Thyroid gland (tissue), 4 donors: ENCODE results near the gene PDE3B. TPM values are rescaled to one million over a fixed set of nuclear protein-coding genes. Genes with fewer than 3 reads are reported as not detected.

Experiments used
- DNase-seq, 2 donors: peaks; one replicate each; pipeline ENCODE4 v3.0.0-alpha.2; 2019
- H3K27ac ChIP-seq, 3 donors: fragments of 200-600 bp; sonication (generic); 1 replicate in 2 of 3; 2 replicates in 1 of 3; pipeline ENCODE4 v1.5.1; 2016 to 2019; ENCODE audit warnings: mild to moderate bottlenecking in 1 of 3, moderate library complexity in 1 of 3
- H3K27me3 ChIP-seq: fragments of 200-600 bp; sonication (generic); one replicate; pipeline ENCODE4 v1.5.1; 2019
- H3K36me3 ChIP-seq, 2 donors: fragments of 200-600 bp; sonication (generic); one replicate each; pipeline ENCODE4 v1.5.1; 2016 to 2019
- H3K4me1 ChIP-seq, 2 donors: fragments of 200-600 bp; sonication (generic); one replicate each; pipeline ENCODE4 v1.5.1; 2017 to 2019
- H3K4me3 ChIP-seq, 3 donors: fragments of 200-600 bp; sonication (generic); replicated peaks in 1 of 3; 1 replicate in 2 of 3; 2 replicates in 1 of 3; pipeline ENCODE4 v1.5.1; 2016; ENCODE audit warnings: mild to moderate bottlenecking in 1 of 3
- H3K9me3 ChIP-seq: fragments of 200-600 bp; sonication (generic); one replicate; pipeline ENCODE4 v1.5.1; 2017
- POLR2A ChIP-seq, 2 donors: fragments of 450-650 bp; IDR thresholded peaks; one replicate each; pipeline ENCODE4 v1.6.1; 2017; ENCODE audit warnings: antibody characterized with exemption in 2 of 2, mild to moderate bottlenecking in 2 of 2, moderate library complexity in 1 of 2
- WGBS, 2 donors: methylation state at CpG; one replicate each; pipeline ENCODE4 v1.1.5; 2017; 5-methylcytosine and 5-hydroxymethylcytosine counted together
- intact Hi-C: fragments of 100-400 bp; cut with DNase I; formaldehyde crosslinking; loops from one replicate; pipeline ENCODE4 v1.15.1; 2023
- total RNA-seq, 4 donors: library from RNA; depleted of rRNA; stranded (reverse); fragments of >200 nt; gene quantifications; one replicate each; pipeline ENCODE4 v1.2.3, GENCODE V29; 2016
- TF ChIP-seq, protein P1 (sequence below), 6 experiments: fragments of 200-600 bp in 3 of 6; fragments of 450-650 bp in 3 of 6; sonication (generic) in 3 of 6; IDR thresholded peaks; one replicate each; pipeline ENCODE4 v1.5.1; 2016 to 2019; ENCODE audit warnings: antibody characterized with exemption in 6 of 6, mild to moderate bottlenecking in 2 of 6, inconsistent platforms in 1 of 6, moderate library complexity in 1 of 6

Gene PDE3B
- total RNA-seq, 4 donors from 2014 or later = 2.0 to 3.9 (median 3.2) TPM

DNA sequence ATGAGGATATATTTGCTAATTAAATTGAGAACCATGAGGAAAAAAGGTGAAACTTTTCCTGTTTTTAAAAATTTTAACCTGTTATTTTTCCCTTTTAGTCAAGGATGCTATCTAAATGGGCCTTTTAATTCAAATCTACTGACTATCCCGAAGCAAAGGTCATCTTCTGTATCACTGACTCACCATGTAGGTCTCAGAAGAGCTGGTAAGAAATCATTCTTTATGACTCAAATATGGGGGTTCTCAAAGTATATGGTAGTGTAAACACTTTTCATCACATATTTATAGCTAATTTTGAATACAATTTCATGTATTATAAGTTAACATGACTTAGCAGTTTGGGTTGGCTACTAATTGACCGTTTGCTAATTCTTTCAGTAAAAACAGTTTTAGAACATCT, 160.2 kb downstream of the PDE3B start:
- Histone ChIP-seq H3K27me3 (no peaks in the 10 kb centered on the region), H3K27ac (no peak overlapping the region), H3K4me3 (no peak overlapping the region), H3K9me3 (no peaks in the 10 kb centered on the region), H3K36me3 (no peaks in the 10 kb centered on the region), H3K4me1 (no peaks in the 10 kb centered on the region)
- TF ChIP-seq POLR2A (IDR thresholded peaks at IDR 0.05) = no peak
- TF ChIP-seq, protein P1, sequence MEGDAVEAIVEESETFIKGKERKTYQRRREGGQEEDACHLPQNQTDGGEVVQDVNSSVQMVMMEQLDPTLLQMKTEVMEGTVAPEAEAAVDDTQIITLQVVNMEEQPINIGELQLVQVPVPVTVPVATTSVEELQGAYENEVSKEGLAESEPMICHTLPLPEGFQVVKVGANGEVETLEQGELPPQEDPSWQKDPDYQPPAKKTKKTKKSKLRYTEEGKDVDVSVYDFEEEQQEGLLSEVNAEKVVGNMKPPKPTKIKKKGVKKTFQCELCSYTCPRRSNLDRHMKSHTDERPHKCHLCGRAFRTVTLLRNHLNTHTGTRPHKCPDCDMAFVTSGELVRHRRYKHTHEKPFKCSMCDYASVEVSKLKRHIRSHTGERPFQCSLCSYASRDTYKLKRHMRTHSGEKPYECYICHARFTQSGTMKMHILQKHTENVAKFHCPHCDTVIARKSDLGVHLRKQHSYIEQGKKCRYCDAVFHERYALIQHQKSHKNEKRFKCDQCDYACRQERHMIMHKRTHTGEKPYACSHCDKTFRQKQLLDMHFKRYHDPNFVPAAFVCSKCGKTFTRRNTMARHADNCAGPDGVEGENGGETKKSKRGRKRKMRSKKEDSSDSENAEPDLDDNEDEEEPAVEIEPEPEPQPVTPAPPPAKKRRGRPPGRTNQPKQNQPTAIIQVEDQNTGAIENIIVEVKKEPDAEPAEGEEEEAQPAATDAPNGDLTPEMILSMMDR (IDR thresholded peaks at IDR 0.05) = no peak
- no peak for DNase-seq
- intact Hi-C loops = no loop called here
- 96 to 97% methylated on average over 2 of the region's 2 CpGs for WGBS, 2 donors

- Histone ChIP-seq H3K4me1 (no peaks in the 10 kb centered on the region), H3K27ac (no peak overlapping the region), H3K36me3 (no peaks in the 10 kb centered on the region), H3K27me3 (no peaks in the 10 kb centered on the region), H3K4me3 (no peak overlapping the region), H3K9me3 (no peaks in the 10 kb centered on the region)
- DNase-seq = no peak
- intact Hi-C loops = no loop called here
- no peak for TF ChIP-seq POLR2A (IDR thresholded peaks at IDR 0.05)
- TF ChIP-seq, protein P1 (IDR thresholded peaks at IDR 0.05) = no peak
Measured at GRCh38 chr11:14809466-14809865, 165.9 kb downstream of the PDE3B start.

- WGBS, 2 donors = 86 to 89% methylated on average over 3 of the region's 3 CpGs
- H3K27me3 ChIP-seq = no peaks in the 10 kb centered on the region
- TF ChIP-seq, protein P1 (IDR thresholded peaks at IDR 0.05) = no peak
- no peak for TF ChIP-seq POLR2A (IDR thresholded peaks at IDR 0.05)
- no peaks in the 10 kb centered on the region for H3K4me1 ChIP-seq
- H3K36me3 ChIP-seq = no peaks in the 10 kb centered on the region
- no peak for DNase-seq
- intact Hi-C loops = no loop called here
- no peaks in the 10 kb centered on the region for H3K9me3 ChIP-seq
- H3K4me3 ChIP-seq = no peak overlapping the region
- no peak overlapping the region for H3K27ac ChIP-seq
Measured at GRCh38 chr11:14812757-14813156, 169.2 kb downstream of the PDE3B start.

GRCh38 chr11:14813516-14813915, 169.9 kb downstream of the PDE3B start:
- Histone ChIP-seq H3K36me3 (no peaks in the 10 kb centered on the region), H3K9me3 (no peaks in the 10 kb centered on the region), H3K4me1 (no peaks in the 10 kb centered on the region), H3K27me3 (no peaks in the 10 kb centered on the region), H3K4me3 (no peak overlapping the region), H3K27ac (no peak overlapping the region)
- TF ChIP-seq, protein P1 (IDR thresholded peaks at IDR 0.05) = no peak
- TF ChIP-seq POLR2A (IDR thresholded peaks at IDR 0.05) = no peak
- DNase-seq = no peak
- intact Hi-C loops = no loop called here

DNA sequence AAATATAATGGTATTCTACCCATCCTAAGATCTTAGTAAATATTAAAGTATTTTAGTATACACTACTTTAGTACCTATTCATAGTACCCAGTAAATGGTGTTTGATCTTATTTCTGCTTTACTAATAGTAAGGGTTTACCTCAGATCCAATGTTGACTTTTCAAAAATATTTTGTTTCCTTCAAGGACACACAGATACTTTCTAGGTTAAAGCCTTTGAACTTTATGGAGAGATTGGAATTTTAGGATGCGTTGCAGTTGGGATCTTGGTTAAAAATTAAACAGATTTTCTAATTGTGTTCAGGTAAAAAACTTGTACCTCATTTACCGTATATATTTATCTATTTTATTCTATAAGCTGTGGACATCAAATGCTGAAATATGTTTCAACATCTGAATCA, 175.2 kb downstream of the PDE3B start:
- DNase-seq = no peak
- Histone ChIP-seq H3K27ac (no peak overlapping the region), H3K4me1 (no peaks in the 10 kb centered on the region), H3K9me3 (no peaks in the 10 kb centered on the region), H3K4me3 (no peak overlapping the region), H3K27me3 (no peaks in the 10 kb centered on the region), H3K36me3 (no peaks in the 10 kb centered on the region)
- WGBS, 2 donors = 96% methylated on average over 2 of the region's 2 CpGs
- TF ChIP-seq, protein P1 (IDR thresholded peaks at IDR 0.05) = no peak
- no peak for TF ChIP-seq POLR2A (IDR thresholded peaks at IDR 0.05)
- intact Hi-C loops = no loop called here
